HG03045 (cell line): ENCODE data around the gene CHST9.
"Not testable (repeated sequence)": the region's sequence is repeated elsewhere in the genome, so short reads cannot be mapped to it uniquely, and the experiment has no call there.

Source experiments
- ATAC-seq: cut with Tn5 transposase; IDR thresholded peaks from one replicate; pipeline ENCODE4 v1.9.1; 2021; ENCODE audit warnings: mild to moderate bottlenecking, moderate library complexity; ENCODE audit not compliant: unreplicated experiment

CHST9 gene

GRCh38 chr18:27108842-27109241, 76.3 kb downstream of the CHST9 start:
- ATAC-seq = no peak

- ATAC-seq = no peak
These were observed 80.4 kb downstream of the CHST9 start for GRCh38 chr18:27104743-27105142.

GRCh38 chr18:27094621-27095020, 90.5 kb downstream of the CHST9 start:
- no peak for ATAC-seq

GRCh38 chr18:27093290-27093689, 91.8 kb downstream of the CHST9 start:
- ATAC-seq = not testable (repeated sequence)

GRCh38 chr18:27081701-27082100, 103.4 kb downstream of the CHST9 start:
- ATAC-seq = no peak

GRCh38 chr18:27075828-27076227, 109.3 kb downstream of the CHST9 start:
- no peak for ATAC-seq

GRCh38 chr18:27073404-27073830, 111.7 kb downstream of the CHST9 start:
- peak; percentile 98 for ATAC-seq

- ATAC-seq = no peak
These were observed 120.4 kb downstream of the CHST9 start for GRCh38 chr18:27064673-27065072.

- no peak for ATAC-seq
These were observed 122.3 kb downstream of the CHST9 start for GRCh38 chr18:27062802-27063201.

- ATAC-seq = no peak
These were observed 123.5 kb downstream of the CHST9 start for GRCh38 chr18:27061488-27062095.

GRCh38 chr18:27057519-27058234, 127.4 kb downstream of the CHST9 start:
- ATAC-seq = no peak

GRCh38 chr18:27054926-27055325, 130.2 kb downstream of the CHST9 start:
- ATAC-seq = no peak

GRCh38 chr18:27049969-27050368, 135.1 kb downstream of the CHST9 start:
- no peak for ATAC-seq

GRCh38 chr18:27045342-27045741, 139.8 kb downstream of the CHST9 start:
- ATAC-seq = no peak

GRCh38 chr18:27042177-27042576, 142.9 kb downstream of the CHST9 start:
- ATAC-seq = no peak

- ATAC-seq = no peak
These were observed 144.3 kb downstream of the CHST9 start for GRCh38 chr18:27040796-27041195.

- ATAC-seq = no peak
These were observed 151.4 kb downstream of the CHST9 start for GRCh38 chr18:27033722-27034121.

- no peak for ATAC-seq
These were observed 154.7 kb downstream of the CHST9 start for GRCh38 chr18:27030421-27030820.

GRCh38 chr18:27022477-27022876, 162.6 kb downstream of the CHST9 start:
- ATAC-seq = no peak

GRCh38 chr18:27017901-27018500, 167.1 kb downstream of the CHST9 start:
- ATAC-seq = no peak

- ATAC-seq = no peak
These were observed 170.3 kb downstream of the CHST9 start for GRCh38 chr18:27014841-27015240.

GRCh38 chr18:27010784-27011183, 174.3 kb downstream of the CHST9 start:
- ATAC-seq = no peak
